ENCODE data around the gene LRCH1.

GRCh38 chr13:46605825-46606554 lies 53.0 kb downstream of the LRCH1 start:
- no peak for TF ChIP-seq POLR2A (IDR thresholded peaks at IDR 0.05; ENCODE audit: low read length)
- TF ChIP-seq GATA1 (IDR thresholded peaks at IDR 0.05; ENCODE audit: low read depth, low read length), result no peak

All from erythroblast (primary cell).